A549 (cell line): ENCODE data around the gene KCNQ1. TPM values are rescaled to one million over a fixed set of nuclear protein-coding genes. Genes with fewer than 3 reads are reported as not detected.
A peak's percentile ranks its signal among the peaks of the same experiment; 100 is the strongest.

ENCODE experiments used
- ATAC-seq, 2 experiments: fragments of 200-7000 bp in 1 of 2; fragments of >200 bp in 1 of 2; cut with Nextera tagmentation in 1 of 2; cut with Tn5 transposase in 1 of 2; 3 replicates each; pipeline versions ENCODE4 v1.8.0 to v1.9.1; 2018 to 2020; ENCODE audit warnings: mild to moderate bottlenecking in 1 of 2, moderate library complexity in 1 of 2
- CTCF ChIA-PET: fragments of 300-600 bp; sonication (Branson Sonifier 250); formaldehyde crosslinking; extraction: SDS; loops from one replicate; lab custom pipeline; 2021; ENCODE audit warnings: antibody characterized with exemption, inconsistent platforms; lab: Yijun Ruan, JAX
- POLR2A ChIA-PET: fragments of 350-600 bp; formaldehyde crosslinking; extraction: SDS; loops from one replicate; lab custom pipeline; 2021; ENCODE audit warnings: antibody characterized with exemption, inconsistent platforms; lab: Yijun Ruan, JAX
- DNase-seq, 2 experiments: peaks; one replicate each; pipeline versions ENCODE4 v3.0.0 to v3.0.0-alpha.2; 2011 to 2016; ENCODE audit warnings: low read depth in 1 of 2, low spot score in 1 of 2
- FAIRE-seq: peaks from 2 replicates; lab custom pipeline; 2011; peaks lifted over from hg19 to GRCh38; lab: Jason Lieb, UNC
- H3K27ac ChIP-seq, 2 experiments: fragments of >200 bp; sonication (Bioruptor Twin); formaldehyde crosslinking; 3 replicates each; pipeline ENCODE4 v1.5.1; 2016 to 2017
- H3K4me1 ChIP-seq: fragments of >200 bp; sonication (Bioruptor Twin); formaldehyde crosslinking; 3 replicates; pipeline ENCODE4 v1.6.1; 2016
- H3K4me2 ChIP-seq: fragments of >200 bp; sonication (Bioruptor Twin); formaldehyde crosslinking; 3 replicates; pipeline ENCODE4 v1.6.1; 2016
- H3K4me3 ChIP-seq: fragments of >200 bp; sonication (Bioruptor Twin); formaldehyde crosslinking; 3 replicates; pipeline ENCODE4 v1.5.1; 2016
- H3K9me3 ChIP-seq: fragments of >200 bp; sonication (Bioruptor Twin); formaldehyde crosslinking; 3 replicates; pipeline ENCODE4 v1.6.1; 2016
- BHLHE40 ChIP-seq: IDR thresholded peaks from 2 replicates; pipeline ENCODE4 v1.6.1; 2012; ENCODE audit warnings: low read depth, low read length, inconsistent platforms
- CHD4 ChIP-seq: fragments of 200-600 bp; sonication (generic); IDR thresholded peaks from 2 replicates; pipeline ENCODE4 v1.6.1; 2016; ENCODE audit warnings: antibody characterized with exemption, mild to moderate bottlenecking, borderline replicate concordance
- CTCF ChIP-seq: fragments of >200 bp; sonication (Bioruptor Twin); formaldehyde crosslinking; IDR thresholded peaks from 3 replicates; pipeline ENCODE4 v1.5.1; 2016
- EHF ChIP-seq: fragments of 250-450 bp; sonication (Bioruptor Pico); IDR thresholded peaks from 2 replicates; pipeline ENCODE4 v1.5.0; 2020; ENCODE audit warnings: mild to moderate bottlenecking
- EHMT2 ChIP-seq: fragments of 200-600 bp; sonication (generic); IDR thresholded peaks from 2 replicates; pipeline ENCODE4 v1.6.1; 2016; ENCODE audit warnings: antibody characterized with exemption, low read depth, mild to moderate bottlenecking, moderate library complexity
- FOSL2 ChIP-seq, 2 experiments: fragments of 450-650 bp in 1 of 2; fragments of >200 bp in 1 of 2; sonication (Bioruptor Twin) in 1 of 2; formaldehyde crosslinking; IDR thresholded peaks; 2 replicates each; pipeline versions ENCODE4 v1.5.0 to v1.6.1; 2016 to 2020; ENCODE audit warnings: mild to moderate bottlenecking in 1 of 2, moderate library complexity in 1 of 2
- GATA3 ChIP-seq: IDR thresholded peaks from 2 replicates; pipeline ENCODE4 v1.6.1; 2012; ENCODE audit warnings: borderline replicate concordance
- HES2 ChIP-seq: fragments of >200 bp; sonication (Bioruptor Twin); formaldehyde crosslinking; IDR thresholded peaks from 2 replicates; pipeline ENCODE4 v1.6.1; 2016
- HEYL ChIP-seq: fragments of 250-450 bp; sonication (Bioruptor Pico); IDR thresholded peaks from 2 replicates; pipeline ENCODE4 v1.8.0; 2021; ENCODE audit warnings: mild to moderate bottlenecking, moderate library complexity
- HMGXB4 ChIP-seq: fragments of 250-450 bp; sonication (Bioruptor Pico); IDR thresholded peaks from 2 replicates; pipeline ENCODE4 v1.5.0; 2021; ENCODE audit warnings: mild to moderate bottlenecking, moderate library complexity, borderline replicate concordance
- HOXA7 ChIP-seq: fragments of 250-450 bp; sonication (Bioruptor Pico); IDR thresholded peaks from 2 replicates; pipeline ENCODE4 v1.5.0; 2020; ENCODE audit warnings: mild to moderate bottlenecking, moderate library complexity
- KDM1A ChIP-seq: fragments of 200-600 bp; sonication (generic); IDR thresholded peaks from 2 replicates; pipeline ENCODE4 v1.6.1; 2016; ENCODE audit warnings: low read depth, mild to moderate bottlenecking
- MAFK ChIP-seq: fragments of 450-650 bp; IDR thresholded peaks from 2 replicates; pipeline ENCODE4 v1.6.1; 2014; ENCODE audit not compliant: partially characterized antibody
- MAZ ChIP-seq: fragments of 150-350 bp; IDR thresholded peaks from 2 replicates; pipeline ENCODE4 v1.6.1; 2014; ENCODE audit warnings: antibody characterized with exemption, low read depth, low read length, borderline replicate concordance
- MYC ChIP-seq: IDR thresholded peaks from 2 replicates; pipeline ENCODE4 v1.6.1; 2012; ENCODE audit warnings: mild to moderate bottlenecking, inconsistent platforms, low read length, improper control_type of control experiment, borderline replicate concordance
- PBX3 ChIP-seq: IDR thresholded peaks from 2 replicates; pipeline ENCODE4 v1.6.1; 2012
- POLR2AphosphoS2 ChIP-seq: conservative IDR thresholded peaks from 2 replicates; pipeline ENCODE4 v1.6.1; 2012; ENCODE audit warnings: low read length, improper control_type of control experiment, inconsistent platforms
- REST ChIP-seq: fragments of 200-600 bp; sonication (generic); IDR thresholded peaks from 2 replicates; pipeline ENCODE4 v1.6.1; 2016; ENCODE audit warnings: antibody characterized with exemption, mild to moderate bottlenecking, moderate library complexity
- SMC3 ChIP-seq: fragments of >200 bp; sonication (Bioruptor Twin); formaldehyde crosslinking; IDR thresholded peaks from 3 replicates; pipeline ENCODE4 v1.6.1; 2018; ENCODE audit warnings: inconsistent platforms
- SREBF2 ChIP-seq: fragments of 450-650 bp; IDR thresholded peaks from 2 replicates; pipeline ENCODE4 v1.6.1; 2014; ENCODE audit warnings: mild to moderate bottlenecking, moderate library complexity
- TP53 ChIP-seq: fragments of 250-450 bp; sonication (Bioruptor Pico); IDR thresholded peaks from 2 replicates; pipeline ENCODE4 v1.5.0; 2021; ENCODE audit warnings: mild to moderate bottlenecking, moderate library complexity
- ZFP36 ChIP-seq: fragments of 450-650 bp; IDR thresholded peaks from 2 replicates; pipeline ENCODE4 v1.6.1; 2014; ENCODE audit warnings: borderline replicate concordance; ENCODE audit not compliant: partially characterized antibody
- ZSCAN20 ChIP-seq: fragments of 250-450 bp; sonication (Bioruptor Pico); IDR thresholded peaks from 2 replicates; pipeline ENCODE4 v1.8.0; 2022; ENCODE audit warnings: mild to moderate bottlenecking, moderate library complexity
- WGBS: methylation state at CpG from one replicate; pipeline ENCODE4 v1.1.6; 2017; ENCODE audit errors: missing lambda C conversion rate; 5-methylcytosine and 5-hydroxymethylcytosine counted together
- polyA plus RNA-seq, 4 experiments: library from polyadenylated mRNA; depleted of rRNA in 3 of 4; stranded (reverse); fragments of >200 nt; fragmentation: RNase III in 1 of 4; extraction: RNeasy Plus Mini Kit Qiagen cat#74134 plus additional on column Dnase treatment in 1 of 4; gene quantifications; 2 replicates in 3 of 4; 3 replicates in 1 of 4; pipeline ENCODE4 v1.2.3, GENCODE V29; 2011 to 2017

KCNQ1 gene
- polyA plus RNA-seq, 2 of the 4 experiments (the other 2 are of a cell fraction) = 0.14 to 0.17 TPM

GRCh38 chr11:2660357-2660939 is 215.6 kb downstream of the KCNQ1 start:
- ChIA-PET POLR2A (no interaction called here), CTCF (interaction anchor here (0.9 kb wide), 1 partner anchor 235 kb away, joined by 3 read pairs; no protein-coding TSS in a partner anchor)
- FAIRE-seq = no peak
- Histone ChIP-seq H3K9me3 (peaks cover 83% of the 10 kb centered on the region), H3K4me3 (no peak overlapping the region), H3K27ac (no peak overlapping the region), H3K4me1 (no peaks in the 10 kb centered on the region), H3K4me2 (no peak overlapping the region)
- TF ChIP-seq BHLHE40 = no peak
- no peak for TF ChIP-seq KDM1A
- no peak for TF ChIP-seq ZFP36
- no peak for TF ChIP-seq POLR2AphosphoS2
- TF ChIP-seq TP53 (CRISPR knock-in tag) = no peak
- 86% methylated on average over 2 of the region's 2 CpGs for WGBS
- peak in 1 of 2 experiments; percentile 17 for DNase-seq
- no peak for ATAC-seq

GRCh38 chr11:2661173-2662023 is 216.6 kb downstream of the KCNQ1 start:
- CTCF ChIA-PET = interaction anchor here (0.9 kb wide), 1 partner anchor 234 kb away, joined by 3 read pairs; no protein-coding TSS in a partner anchor
- no peak overlapping the region for H3K4me2 ChIP-seq

GRCh38 chr11:2662024-2662312 is 217.2 kb downstream of the KCNQ1 start:
- Histone ChIP-seq H3K4me1 (no peaks in the 10 kb centered on the region), H3K4me2 (no peak overlapping the region), H3K27ac (no peak overlapping the region), H3K4me3 (no peak overlapping the region), H3K9me3 (peaks cover 69% of the 10 kb centered on the region)
- POLR2A ChIA-PET = no interaction called here
- FAIRE-seq (no peak), DNase-seq (no peak), ATAC-seq (no peak)
- WGBS = 84% methylated on average over 3 of the region's 5 CpGs
- CTCF ChIA-PET = no interaction called here
- TF ChIP-seq CTCF (no peak), MAFK (no peak), CHD4 (no peak), REST (no peak), FOSL2 (IDR thresholded peaks at IDR 0.05) (no peak), FOSL2 (CRISPR knock-in tag; IDR thresholded peaks at IDR 0.05) (no peak), HOXA7 (no peak), MYC (no peak), HMGXB4 (CRISPR knock-in tag) (no peak), BHLHE40 (no peak), EHF (no peak)

More at GRCh38 chr11:2661173-2662023, 216.6 kb downstream of the KCNQ1 start:
- DNase-seq (no peak), FAIRE-seq (no peak)
- POLR2A ChIA-PET = no interaction called here
- H3K9me3 ChIP-seq = peaks cover 74% of the 10 kb centered on the region
- TF ChIP-seq HES2 (no peak), EHMT2 (no peak), GATA3 (no peak), ZSCAN20 (CRISPR knock-in tag) (no peak), SMC3 (no peak), PBX3 (no peak), HEYL (no peak), SREBF2 (no peak), EHF (no peak), MAZ (no peak)
- TF ChIP-seq, all 56 proteins: peak for 0
- no peak for ATAC-seq
- Histone ChIP-seq H3K27ac (no peak overlapping the region), H3K4me3 (no peak overlapping the region), H3K4me1 (no peaks in the 10 kb centered on the region)
- WGBS = 82% methylated on average over 2 of the region's 4 CpGs
